CD14-positive monocyte (primary cell): ENCODE measurements around the gene FBXW11. TPM values are rescaled to one million over a fixed set of nuclear protein-coding genes. Genes with fewer than 3 reads are reported as not detected.

Experiments
- DNase-seq, 3 donors: peaks; one replicate each; pipeline ENCODE4 v3.0.0-alpha.2; 2011 to 2022
- H2AFZ ChIP-seq: 2 replicates; pipeline ENCODE4 v1.6.0; 2012; ENCODE audit warnings: mild to moderate bottlenecking, low read depth, low read length, inconsistent platforms; ENCODE audit not compliant: insufficient read depth, poor library complexity, severe bottlenecking
- H3K27ac ChIP-seq, 2 donors: 1 replicate in 1 of 2; 2 replicates in 1 of 2; pipeline ENCODE4 v1.5.1; 2012 to 2013; ENCODE audit warnings: low read length in 2 of 2, control low read depth in 1 of 2, inconsistent platforms in 1 of 2, low read depth in 1 of 2, mild to moderate bottlenecking in 1 of 2
- H3K27me3 ChIP-seq, 2 donors: one replicate each; pipeline versions ENCODE4 v1.6.0 to v1.6.1; 2011 to 2013; ENCODE audit warnings: low read length in 2 of 2; ENCODE audit not compliant: control insufficient read depth in 2 of 2, insufficient read depth in 2 of 2
- H3K36me3 ChIP-seq, 2 donors: replicated peaks in 1 of 2; 1 replicate in 1 of 2; 2 replicates in 1 of 2; pipeline versions ENCODE4 v1.5.1 to v1.6.1; 2012 to 2013; ENCODE audit warnings: low read length in 2 of 2, control low read depth in 1 of 2, inconsistent platforms in 1 of 2, mild to moderate bottlenecking in 1 of 2; ENCODE audit not compliant: insufficient read depth in 2 of 2, control insufficient read depth in 1 of 2
- H3K4me1 ChIP-seq, 2 donors: 1 replicate in 1 of 2; 2 replicates in 1 of 2; pipeline versions ENCODE4 v1.5.1 to v1.6.1; 2012 to 2013; ENCODE audit warnings: low read length in 2 of 2, control low read depth in 1 of 2, inconsistent platforms in 1 of 2, mild to moderate bottlenecking in 1 of 2, moderate library complexity in 1 of 2; ENCODE audit not compliant: insufficient read depth in 2 of 2, control insufficient read depth in 1 of 2
- H3K4me2 ChIP-seq: replicated peaks from 2 replicates; pipeline ENCODE3; 2012; ENCODE audit warnings: low read length, moderate library complexity, mild to moderate bottlenecking; ENCODE audit not compliant: poor library complexity, severe bottlenecking; ENCODE audit errors: extremely low read depth
- H3K4me3 ChIP-seq, 3 experiments: fragments of 200-600 bp in 1 of 3; sonication (generic) in 1 of 3; replicated peaks in 1 of 3; 1 replicate in 2 of 3; 2 replicates in 1 of 3; pipeline ENCODE4 v1.5.1; 2011 to 2013; ENCODE audit warnings: low read length in 3 of 3, mild to moderate bottlenecking in 3 of 3, control low read depth in 2 of 3, low read depth in 2 of 3, inconsistent platforms in 1 of 3, moderate library complexity in 1 of 3
- H3K79me2 ChIP-seq: 2 replicates; pipeline ENCODE4 v1.6.0; 2012; ENCODE audit warnings: mild to moderate bottlenecking, control low read depth, inconsistent platforms, low read length, moderate library complexity; ENCODE audit not compliant: insufficient read depth
- H3K9ac ChIP-seq: 2 replicates; pipeline ENCODE4 v1.6.0; 2017; ENCODE audit warnings: low read length, mild to moderate bottlenecking; ENCODE audit not compliant: insufficient read depth, poor library complexity, severe bottlenecking
- H3K9me3 ChIP-seq, 2 donors: replicated peaks in 1 of 2; 1 replicate in 1 of 2; 2 replicates in 1 of 2; pipeline versions ENCODE4 v1.5.1 to v1.6.1; 2012 to 2013; ENCODE audit warnings: low read length in 2 of 2, control low read depth in 1 of 2; ENCODE audit not compliant: control insufficient read depth in 1 of 2, insufficient read depth in 1 of 2
- H4K20me1 ChIP-seq: 2 replicates; pipeline ENCODE4 v1.6.0; 2012; ENCODE audit warnings: mild to moderate bottlenecking, low read length, control low read depth, moderate library complexity; ENCODE audit not compliant: insufficient read depth
- H3K27ac Mint-ChIP-seq, 7 donors: one replicate each; pipeline ENCODE4 v1.8.0; 2020; ENCODE audit warnings: mild to moderate bottlenecking in 7 of 7, mixed read lengths in 7 of 7, moderate library complexity in 6 of 7, inconsistent platforms in 2 of 7
- H3K27me3 Mint-ChIP-seq, 3 donors: one replicate each; pipeline ENCODE4 v1.8.0; 2021 to 2022; ENCODE audit warnings: low read depth in 3 of 3, mild to moderate bottlenecking in 3 of 3, mixed read lengths in 3 of 3, moderate library complexity in 3 of 3, inconsistent platforms in 1 of 3
- H3K36me3 Mint-ChIP-seq, 2 donors: one replicate each; pipeline ENCODE4 v1.8.0; 2020; ENCODE audit warnings: mixed read lengths in 2 of 2, inconsistent platforms in 1 of 2, mild to moderate bottlenecking in 1 of 2
- H3K4me1 Mint-ChIP-seq: one replicate; pipeline ENCODE4 v1.8.0; 2020; ENCODE audit warnings: mild to moderate bottlenecking, mixed read lengths
- H3K4me3 Mint-ChIP-seq, 2 donors: one replicate each; pipeline ENCODE4 v1.8.0; 2020; ENCODE audit warnings: mild to moderate bottlenecking in 2 of 2, mixed read lengths in 2 of 2, moderate library complexity in 1 of 2
- H3K9me3 Mint-ChIP-seq, 7 donors: one replicate each; pipeline ENCODE4 v1.8.0; 2020 to 2022; ENCODE audit warnings: mixed read lengths in 7 of 7, mild to moderate bottlenecking in 6 of 7, moderate library complexity in 6 of 7, inconsistent platforms in 2 of 7
- CTCF ChIP-seq: fragments of 200-600 bp; IDR thresholded peaks from one replicate; pipeline ENCODE4 v1.8.0; 2022; ENCODE audit warnings: antibody characterized with exemption, mild to moderate bottlenecking
- WGBS: methylation state at CpG from one replicate; pipeline ENCODE4 v1.1.5; 2013; ENCODE audit warnings: missing lambda C conversion rate; ENCODE audit not compliant: insufficient coverage; 5-methylcytosine and 5-hydroxymethylcytosine counted together
- intact Hi-C, 2 donors: fragments of 100-400 bp; cut with micrococcal nuclease; formaldehyde crosslinking; loops; one replicate each; pipeline versions ENCODE4 v1.15.0 to v1.15.1; 2023
- polyA plus RNA-seq, 3 donors: library from polyadenylated mRNA; depleted of rRNA in 1 of 3; unstranded in 2 of 3; stranded (reverse) in 1 of 3; fragments of 300-500 nt in 2 of 3; fragments of >200 nt in 1 of 3; fragmentation: Illumina TruSeq in 2 of 3; gene quantifications; 1 replicate in 2 of 3; 2 replicates in 1 of 3; pipeline ENCODE4 v1.2.3, GENCODE V29; 2012 to 2021

Gene FBXW11
- polyA plus RNA-seq, 3 donors, result 15.0 to 24.5 (median 18.2) TPM

DNA sequence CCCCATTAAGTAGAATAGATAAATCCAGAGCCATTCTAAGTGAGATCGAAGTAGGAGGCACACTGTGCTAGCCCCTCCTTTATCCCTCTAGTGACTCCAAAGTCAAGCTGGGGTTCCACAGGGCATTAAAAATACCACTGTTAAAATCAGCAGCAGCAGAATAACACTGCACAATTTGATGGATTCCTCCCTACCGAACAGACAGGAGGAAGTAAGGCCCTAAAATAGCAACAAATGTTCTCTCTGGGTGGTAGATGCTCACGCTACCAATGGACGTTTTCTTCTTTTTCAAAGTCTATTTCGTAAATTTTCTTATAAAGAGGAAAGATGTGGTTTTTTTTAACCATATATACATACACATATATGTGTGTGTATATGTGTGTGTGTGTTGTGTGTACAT is 54.4 kb downstream of the FBXW11 start:
- H4K20me1 ChIP-seq, result peaks cover 94% of the 10 kb centered on the region
- no peak overlapping the region for H3K27ac ChIP-seq
- H3K36me3 ChIP-seq, result no peaks in the 10 kb centered on the region
- H3K36me3 Mint-ChIP-seq, result no peaks in the 10 kb centered on the region
- TF ChIP-seq CTCF, result no peak
- no peak overlapping the region for H3K4me3 Mint-ChIP-seq
- DNase-seq, result no peak
- peaks cover 96% of the 10 kb centered on the region for H3K79me2 ChIP-seq
- no peak overlapping the region for H3K27ac Mint-ChIP-seq
- intact Hi-C loops, result no loop called here
- no peak overlapping the region for H3K4me2 ChIP-seq
- no CpG with 5 or more reads among the region's 5 CpGs for WGBS
- H3K9me3 Mint-ChIP-seq, result no peaks in the 10 kb centered on the region
- H3K9me3 ChIP-seq, result no peaks in the 10 kb centered on the region
- no peak overlapping the region for H2AFZ ChIP-seq
- H3K4me1 Mint-ChIP-seq, result peaks cover 28% of the 10 kb centered on the region
- no peaks in the 10 kb centered on the region for H3K4me1 ChIP-seq
- no peak overlapping the region for H3K4me3 ChIP-seq
- no peak overlapping the region for H3K9ac ChIP-seq
- no peaks in the 10 kb centered on the region for H3K27me3 ChIP-seq
- H3K27me3 Mint-ChIP-seq, result no peaks in the 10 kb centered on the region

GRCh38 chr5:171951218-171951617 is 55.2 kb downstream of the FBXW11 start:
- DNase-seq, result no peak
- 75% methylated on average over 4 of the region's 4 CpGs for WGBS
- no peak for TF ChIP-seq CTCF
- no peak overlapping the region for H3K4me3 Mint-ChIP-seq
- H3K27me3 ChIP-seq, result no peaks in the 10 kb centered on the region
- no peaks in the 10 kb centered on the region for H3K36me3 Mint-ChIP-seq
- H3K4me1 Mint-ChIP-seq, result peaks cover 29% of the 10 kb centered on the region
- no peaks in the 10 kb centered on the region for H3K9me3 ChIP-seq
- no peaks in the 10 kb centered on the region for H3K36me3 ChIP-seq
- H2AFZ ChIP-seq, result no peak overlapping the region
- H4K20me1 ChIP-seq, result peaks cover 94% of the 10 kb centered on the region
- no peaks in the 10 kb centered on the region for H3K4me1 ChIP-seq
- intact Hi-C loops, result no loop called here
- no peak overlapping the region for H3K9ac ChIP-seq
- no peaks in the 10 kb centered on the region for H3K9me3 Mint-ChIP-seq
- H3K27ac Mint-ChIP-seq, result no peak overlapping the region
- no peak overlapping the region for H3K27ac ChIP-seq
- H3K4me3 ChIP-seq, result no peak overlapping the region
- H3K27me3 Mint-ChIP-seq, result no peaks in the 10 kb centered on the region
- peaks cover 93% of the 10 kb centered on the region for H3K79me2 ChIP-seq
- no peak overlapping the region for H3K4me2 ChIP-seq
